Measurements from ENCODE around the gene PPEF2. TPM values are rescaled to one million over a fixed set of nuclear protein-coding genes. Genes with fewer than 3 reads are reported as not detected.

Gene PPEF2
- total and polyA plus RNA-seq, 10 of the 15 experiments (the other 5 are each of a cell fraction or from before 2014, with no cell fraction given), result not detected

GRCh38 chr4:75878246-75878756 lies 24.0 kb downstream of the PPEF2 start (continued):
- TF ChIP-seq ZBTB4 (CRISPR knock-in tag; IDR thresholded peaks at IDR 0.05) (no peak), CUX1 (IDR thresholded peaks at IDR 0.05; ENCODE audit: insufficient replicate concordance, low read depth, low read length) (no peak), ZNF622 (IDR thresholded peaks at IDR 0.05) (no peak), MEF2A (IDR thresholded peaks at IDR 0.05; ENCODE audit: insufficient read depth, low read depth, low read length) (no peak), ATF2 (IDR thresholded peaks at IDR 0.05; ENCODE audit: low read length) (no peak), CREM (IDR thresholded peaks at IDR 0.05; ENCODE audit: low read depth) (no peak), CEBPZ (IDR thresholded peaks at IDR 0.05; ENCODE audit: low read depth, low read length) (no peak), EZH2 (IDR thresholded peaks at IDR 0.05; ENCODE audit: borderline replicate concordance, control insufficient read depth, low read depth, low read length) (no peak), MAX (IDR thresholded peaks at IDR 0.05; ENCODE audit: low read depth, low read length) (no peak), YY1 (IDR thresholded peaks at IDR 0.05; ENCODE audit: low read depth, low read length) (no peak), RAD51 (IDR thresholded peaks at IDR 0.05) (no peak)

All from GM12878 (cell line).